ENCODE results near the gene PCDHA1.

- TF ChIP-seq GATA2 (IDR thresholded peaks at IDR 0.05; ENCODE audit: low read depth, low read length) = no peak
- TF ChIP-seq GATA3 (IDR thresholded peaks at IDR 0.05; ENCODE audit: low read depth, low read length) = no peak
These were observed 55.3 kb downstream of the PCDHA1 start, which contains the start of gene PCDHA8 for GRCh38 chr5:140840978-140841962.
